OCI-LY1 (cell line): ENCODE data around the gene HARBI1.

Source experiments
- EZH2 ChIP-seq: fragments of 200-600 bp; sonication (generic), shearing (Covaris generic); IDR thresholded peaks from 2 replicates; pipeline ENCODE4 v1.8.0; 2017; ENCODE audit warnings: borderline replicate concordance, mixed run types, mild to moderate bottlenecking, antibody characterized with exemption, low read length, moderate library complexity, mixed read lengths
- TF ChIP-seq, protein P1 (sequence below): fragments of 200-600 bp; sonication (generic), shearing (Covaris generic); IDR thresholded peaks from 2 replicates; pipeline ENCODE4 v1.5.1; 2017; ENCODE audit warnings: mild to moderate bottlenecking, antibody characterized with exemption, low read length, moderate library complexity, mixed read lengths

DNA sequence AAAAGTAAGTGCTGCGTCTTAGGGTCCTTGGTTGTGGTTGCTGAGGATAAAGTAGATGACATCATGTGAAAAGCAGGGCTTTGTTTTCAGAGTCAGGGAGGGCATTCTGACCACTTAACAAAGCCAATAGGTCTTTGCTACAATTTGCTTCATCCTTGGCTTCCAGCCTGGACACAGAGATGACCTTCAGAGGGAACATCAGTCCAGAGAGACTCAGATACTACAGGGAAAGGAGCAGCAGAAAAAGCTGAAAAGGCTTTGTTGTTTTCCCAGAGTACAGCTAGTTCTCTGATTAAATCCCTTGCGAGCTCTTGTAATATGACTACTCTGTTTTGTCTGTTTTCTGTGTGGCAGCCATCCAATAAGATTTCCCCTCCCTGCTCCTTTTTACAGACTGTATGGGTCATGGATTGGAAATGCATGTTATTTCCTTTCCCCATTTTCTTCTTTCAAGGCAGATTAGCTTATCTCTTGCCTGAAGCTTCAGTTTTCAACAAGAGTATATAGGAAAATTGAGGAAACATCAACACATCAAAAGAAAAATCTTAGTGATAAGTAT lies 32.2 kb upstream of the HARBI1 start:
- TF ChIP-seq, protein P1, sequence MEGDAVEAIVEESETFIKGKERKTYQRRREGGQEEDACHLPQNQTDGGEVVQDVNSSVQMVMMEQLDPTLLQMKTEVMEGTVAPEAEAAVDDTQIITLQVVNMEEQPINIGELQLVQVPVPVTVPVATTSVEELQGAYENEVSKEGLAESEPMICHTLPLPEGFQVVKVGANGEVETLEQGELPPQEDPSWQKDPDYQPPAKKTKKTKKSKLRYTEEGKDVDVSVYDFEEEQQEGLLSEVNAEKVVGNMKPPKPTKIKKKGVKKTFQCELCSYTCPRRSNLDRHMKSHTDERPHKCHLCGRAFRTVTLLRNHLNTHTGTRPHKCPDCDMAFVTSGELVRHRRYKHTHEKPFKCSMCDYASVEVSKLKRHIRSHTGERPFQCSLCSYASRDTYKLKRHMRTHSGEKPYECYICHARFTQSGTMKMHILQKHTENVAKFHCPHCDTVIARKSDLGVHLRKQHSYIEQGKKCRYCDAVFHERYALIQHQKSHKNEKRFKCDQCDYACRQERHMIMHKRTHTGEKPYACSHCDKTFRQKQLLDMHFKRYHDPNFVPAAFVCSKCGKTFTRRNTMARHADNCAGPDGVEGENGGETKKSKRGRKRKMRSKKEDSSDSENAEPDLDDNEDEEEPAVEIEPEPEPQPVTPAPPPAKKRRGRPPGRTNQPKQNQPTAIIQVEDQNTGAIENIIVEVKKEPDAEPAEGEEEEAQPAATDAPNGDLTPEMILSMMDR: no peak
- no peak for TF ChIP-seq EZH2
